Suprapubic skin (tissue), 4 donors: ENCODE results near the gene ZNF70. TPM values are rescaled to one million over a fixed set of nuclear protein-coding genes. Genes with fewer than 3 reads are reported as not detected.
A peak's percentile ranks its signal among the peaks of the same experiment; 100 is the strongest.

ENCODE experiments used
- DNase-seq, 2 donors: peaks; one replicate each; pipeline ENCODE4 v3.0.0-alpha.2; 2019; ENCODE audit warnings: low spot score in 2 of 2
- H3K27ac ChIP-seq: fragments of 200-600 bp; sonication (generic); one replicate; pipeline ENCODE4 v1.5.1; 2019
- H3K27me3 ChIP-seq: fragments of 200-600 bp; sonication (generic); one replicate; pipeline ENCODE4 v1.5.1; 2019
- H3K36me3 ChIP-seq: fragments of 200-600 bp; sonication (generic); one replicate; pipeline ENCODE4 v1.5.1; 2019
- H3K4me1 ChIP-seq: fragments of 200-600 bp; sonication (generic); one replicate; pipeline ENCODE4 v1.5.1; 2019
- H3K4me3 ChIP-seq: fragments of 200-600 bp; sonication (generic); one replicate; pipeline ENCODE4 v1.5.1; 2019; ENCODE audit warnings: mild to moderate bottlenecking
- H3K9me3 ChIP-seq: fragments of 200-600 bp; sonication (generic); one replicate; pipeline ENCODE4 v1.5.1; 2019
- CTCF ChIP-seq, 2 donors: fragments of 200-600 bp in 1 of 2; fragments of 450-650 bp in 1 of 2; sonication (generic) in 1 of 2; IDR thresholded peaks; one replicate each; pipeline ENCODE4 v1.5.1; 2016 to 2019; ENCODE audit warnings: antibody characterized with exemption in 2 of 2, mild to moderate bottlenecking in 1 of 2, moderate library complexity in 1 of 2
- EP300 ChIP-seq: sonication (generic); formaldehyde crosslinking; IDR thresholded peaks from one replicate; pipeline ENCODE4 v1.6.1; 2017; ENCODE audit warnings: antibody characterized with exemption
- POLR2A ChIP-seq, 2 donors: fragments of 450-650 bp; IDR thresholded peaks; one replicate each; pipeline ENCODE4 v1.6.1; 2017; ENCODE audit warnings: antibody characterized with exemption in 2 of 2, mild to moderate bottlenecking in 2 of 2, moderate library complexity in 2 of 2
- POLR2AphosphoS5 ChIP-seq, 3 donors: sonication (generic); formaldehyde crosslinking; IDR thresholded peaks; one replicate each; pipeline ENCODE4 v1.6.1; 2017; ENCODE audit warnings: antibody characterized with exemption in 3 of 3
- WGBS: methylation state at CpG from one replicate; pipeline ENCODE4 v1.1.5; 2018; 5-methylcytosine and 5-hydroxymethylcytosine counted together
- total RNA-seq, 4 donors: library from RNA; depleted of rRNA; stranded (reverse); fragments of >200 nt; gene quantifications; one replicate each; pipeline ENCODE4 v1.1.0, GENCODE V29; 2016

Gene ZNF70
- total RNA-seq, 4 donors from 2014 or later, result 1.7 to 5.1 (median 3.1) TPM

- Histone ChIP-seq H3K27me3 (no peaks in the 10 kb centered on the region), H3K4me3 (no peak overlapping the region), H3K27ac (no peak overlapping the region), H3K36me3 (no peaks in the 10 kb centered on the region), H3K9me3 (no peaks in the 10 kb centered on the region), H3K4me1 (peaks cover 40% of the 10 kb centered on the region)
- no peak for TF ChIP-seq CTCF (IDR thresholded peaks at IDR 0.05)
- TF ChIP-seq POLR2AphosphoS5 (IDR thresholded peaks at IDR 0.05), result no peak
- no peak for TF ChIP-seq EP300
- TF ChIP-seq POLR2A (IDR thresholded peaks at IDR 0.05), result no peak
- no peak for DNase-seq
- 74% methylated on average over 2 of the region's 2 CpGs for WGBS
These were observed 24.1 kb upstream of the ZNF70 start for GRCh38 chr22:23774922-23775436.

DNA sequence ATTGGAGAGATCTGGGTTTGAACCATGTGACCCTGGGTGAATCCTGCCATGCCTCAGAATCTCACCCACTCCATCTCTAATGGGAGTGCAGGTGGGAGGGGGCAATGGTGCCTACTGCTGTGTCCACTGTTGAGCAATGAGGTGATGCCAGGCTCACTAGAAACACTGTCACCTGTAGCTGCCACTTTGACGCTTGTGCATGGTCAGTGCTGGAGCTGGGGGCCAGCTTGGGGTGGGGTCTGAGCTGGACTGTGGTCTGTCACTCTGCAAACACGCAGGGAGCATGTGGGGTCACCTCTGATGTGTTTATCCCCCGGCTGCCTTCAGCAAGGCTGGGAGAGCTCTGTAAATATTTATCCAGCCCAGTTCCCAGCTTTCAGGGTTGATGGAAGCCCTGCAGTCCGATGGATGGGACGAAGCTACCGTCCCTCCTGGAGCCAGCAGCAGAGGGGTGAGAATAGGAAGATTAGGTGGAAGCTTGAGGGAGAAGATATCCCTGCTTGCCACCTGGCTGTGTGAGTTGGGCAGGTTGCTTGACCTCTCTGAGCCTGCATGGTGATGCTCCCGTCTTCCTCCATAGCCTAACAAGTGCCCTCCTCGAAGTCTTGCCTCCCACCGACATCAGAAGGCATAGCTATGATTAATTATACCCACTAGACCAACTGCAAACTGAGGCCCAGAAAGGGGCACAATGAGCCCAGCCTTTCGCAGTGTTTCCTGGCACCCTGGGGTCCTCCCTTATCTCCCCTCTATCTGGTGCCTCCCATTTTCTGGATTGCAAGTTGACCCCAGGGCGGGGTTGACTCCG is 23.4 kb upstream of the ZNF70 start:
- WGBS, result 70% methylated on average over 11 of the region's 12 CpGs
- no peak for TF ChIP-seq POLR2A (IDR thresholded peaks at IDR 0.05)
- TF ChIP-seq EP300, result no peak
- Histone ChIP-seq H3K4me1 (peaks cover 40% of the 10 kb centered on the region), H3K4me3 (no peak overlapping the region), H3K27ac (no peak overlapping the region), H3K27me3 (no peaks in the 10 kb centered on the region), H3K36me3 (no peaks in the 10 kb centered on the region), H3K9me3 (no peaks in the 10 kb centered on the region)
- no peak for DNase-seq

DNA sequence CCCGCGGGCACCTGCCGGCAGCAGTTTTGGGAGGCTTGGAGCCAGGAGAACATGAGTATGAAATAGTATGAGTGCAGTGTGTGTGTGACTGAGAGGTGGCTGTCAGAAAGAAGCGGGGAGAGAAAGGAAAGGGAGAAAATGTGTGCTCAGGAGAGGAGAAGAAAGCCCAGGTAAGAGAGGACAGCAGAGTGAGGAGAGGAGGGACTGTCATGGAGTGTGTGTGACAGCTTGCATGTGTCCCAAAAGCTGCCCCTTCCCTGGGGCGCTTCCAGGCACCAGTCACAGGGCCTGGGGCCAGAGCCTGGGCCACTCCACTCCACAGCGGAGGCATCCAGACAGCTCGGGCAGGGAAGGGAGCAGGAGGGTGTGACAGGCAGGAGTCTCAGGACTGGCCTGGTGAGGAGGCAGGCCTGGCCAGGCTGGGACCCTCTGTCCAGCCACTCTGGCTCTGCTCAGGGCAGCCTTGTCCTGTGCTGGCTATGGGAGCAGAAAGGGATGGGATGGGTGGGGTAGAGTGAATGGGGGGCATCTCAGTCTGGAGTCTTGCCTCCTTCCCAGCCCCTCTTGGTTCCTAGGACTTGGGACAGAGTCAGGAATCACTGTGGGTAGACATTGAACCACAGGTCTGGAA is 22.7 kb upstream of the ZNF70 start:
- no peaks in the 10 kb centered on the region for H3K27me3 ChIP-seq
- no peak for TF ChIP-seq EP300
- H3K36me3 ChIP-seq, result no peaks in the 10 kb centered on the region
- H3K9me3 ChIP-seq, result no peaks in the 10 kb centered on the region
- H3K4me3 ChIP-seq, result peak overlapping the region; percentile 56
- H3K27ac ChIP-seq, result no peak overlapping the region
- H3K4me1 ChIP-seq, result peaks cover 43% of the 10 kb centered on the region
- WGBS, result 51% methylated on average over 7 of the region's 7 CpGs
- no peak for DNase-seq

DNA sequence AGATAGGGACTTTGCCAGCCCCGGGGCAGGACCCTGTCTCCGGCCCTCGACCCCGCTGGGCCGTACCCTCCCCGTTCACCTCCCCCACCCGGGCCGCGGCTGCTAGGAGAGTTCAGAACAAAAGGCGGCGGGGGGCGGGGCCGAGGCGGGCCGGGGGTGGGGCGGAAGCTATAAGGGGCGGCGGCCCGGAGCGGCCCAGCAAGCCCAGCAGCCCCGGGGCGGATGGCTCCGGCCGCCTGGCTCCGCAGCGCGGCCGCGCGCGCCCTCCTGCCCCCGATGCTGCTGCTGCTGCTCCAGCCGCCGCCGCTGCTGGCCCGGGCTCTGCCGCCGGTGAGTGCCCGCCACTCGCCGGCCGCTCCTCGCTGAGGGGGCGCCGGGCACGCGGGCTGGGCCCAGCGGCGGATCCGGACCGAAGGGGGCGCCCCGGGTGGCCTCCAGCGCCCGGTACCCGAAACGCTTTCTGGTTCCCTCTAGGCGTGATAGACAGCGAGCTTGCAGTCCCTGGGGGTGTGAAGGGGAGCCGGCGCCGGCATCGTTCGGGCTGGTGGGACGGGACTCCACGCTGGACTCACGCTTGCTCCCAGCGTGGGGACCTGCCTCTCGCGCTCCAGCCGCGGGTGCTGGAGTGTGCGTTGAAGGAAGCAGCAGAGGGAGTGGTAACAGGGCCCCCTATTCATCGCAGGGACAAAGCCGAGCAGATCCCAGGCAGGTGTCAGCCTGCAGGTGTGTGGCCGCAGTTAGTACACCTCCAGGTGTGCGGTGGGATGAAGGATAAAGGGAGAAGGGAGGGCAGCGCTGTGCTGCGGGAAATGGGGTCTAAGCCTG is 21.9 kb upstream of the ZNF70 start, which contains the start of gene MMP11:
Gene MMP11, plus strand, starts transcription at position 201 of the 825 bp plus-strand sequence. Its CDS starts 22 bp downstream, at position 223.
- Histone ChIP-seq H3K4me3 (peak within 1 kb of the TSS; percentile 56), H3K27ac (no peak within 1 kb of the TSS), H3K4me1 (peaks cover 49% of the 10 kb centered on the region), H3K36me3 (no peaks in the 10 kb centered on the region), H3K27me3 (no peaks in the 10 kb centered on the region), H3K9me3 (no peaks in the 10 kb centered on the region)
- WGBS, result 30% methylated on average over 7 of the region's 79 CpGs
- TF ChIP-seq CTCF (IDR thresholded peaks at IDR 0.05), result no peak
- no peak for TF ChIP-seq EP300
- TF ChIP-seq POLR2AphosphoS5 (IDR thresholded peaks at IDR 0.05), result no peak
- TF ChIP-seq POLR2A (IDR thresholded peaks at IDR 0.05), result no peak
- DNase-seq, result peak in 1 of 2 donors; percentile 77

DNA sequence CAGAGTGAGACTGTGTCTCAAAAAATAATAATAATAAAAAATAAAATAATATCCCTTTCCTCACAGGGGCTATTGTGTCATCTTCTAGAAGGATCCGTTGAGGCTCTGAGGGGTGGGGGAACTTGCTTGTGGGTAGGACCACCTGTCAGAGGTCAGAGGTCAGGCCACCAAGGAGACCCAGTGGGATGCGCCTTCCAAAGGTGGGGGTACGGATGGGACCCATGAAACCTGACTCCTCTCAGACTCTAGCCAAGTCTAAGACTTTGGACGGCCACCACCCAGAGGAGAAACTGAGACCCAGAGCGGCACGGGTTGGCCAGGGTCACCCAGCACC is 21.4 kb upstream of the ZNF70 start:
- Histone ChIP-seq H3K27me3 (no peaks in the 10 kb centered on the region), H3K9me3 (no peaks in the 10 kb centered on the region), H3K4me3 (peak overlapping the region; percentile 56), H3K36me3 (no peaks in the 10 kb centered on the region), H3K4me1 (peaks cover 54% of the 10 kb centered on the region), H3K27ac (no peak overlapping the region)
- TF ChIP-seq CTCF (IDR thresholded peaks at IDR 0.05), result no peak
- TF ChIP-seq EP300, result no peak
- TF ChIP-seq POLR2A (IDR thresholded peaks at IDR 0.05), result no peak
- TF ChIP-seq POLR2AphosphoS5 (IDR thresholded peaks at IDR 0.05), result no peak
- WGBS, result 8% methylated on average over 4 of the region's 6 CpGs
- no peak for DNase-seq
